H1 (cell line): ENCODE measurements around the gene USP38. TPM values are rescaled to one million over a fixed set of nuclear protein-coding genes. Genes with fewer than 3 reads are reported as not detected.

Experiments used
- CTCF ChIA-PET: fragments of 300-600 bp; sonication (Branson Sonifier 250); formaldehyde crosslinking; loops from one replicate; lab custom pipeline; 2021; ENCODE audit not compliant: partially characterized antibody; lab: Charles Lee
- POLR2A ChIA-PET: fragments of 300-600 bp; sonication (Branson Sonifier 250); formaldehyde crosslinking; loops from one replicate; lab custom pipeline; 2021; ENCODE audit warnings: inconsistent platforms; ENCODE audit not compliant: partially characterized antibody; lab: Charles Lee
- DNase-seq, 2 experiments: peaks; one replicate each; pipeline versions ENCODE4 v3.0.0 to v3.0.0-alpha.2; 2010 to 2022; ENCODE audit warnings: low spot score in 2 of 2, low read depth in 1 of 2, mixed read lengths in 1 of 2
- FAIRE-seq: peaks from 2 replicates; lab custom pipeline; 2011; peaks lifted over from hg19 to GRCh38; lab: Jason Lieb, UNC
- H2AFZ ChIP-seq: 2 replicates; pipeline ENCODE4 v1.8.1; 2012; ENCODE audit warnings: low read length, inconsistent platforms
- H2AK5ac ChIP-seq: 2 replicates; pipeline ENCODE4 v1.6.1; 2013; ENCODE audit warnings: low read depth, low read length
- H2BK120ac ChIP-seq: replicated peaks from 2 replicates; pipeline ENCODE3; 2013; ENCODE audit warnings: low read depth, low read length, inconsistent platforms
- H2BK12ac ChIP-seq: 2 replicates; pipeline ENCODE4 v1.6.1; 2013; ENCODE audit warnings: low read depth, low read length
- H2BK15ac ChIP-seq: 2 replicates; pipeline ENCODE4 v1.6.1; 2013; ENCODE audit warnings: low read length
- H2BK20ac ChIP-seq: 2 replicates; pipeline ENCODE4 v1.6.1; 2013; ENCODE audit warnings: low read length
- H2BK5ac ChIP-seq: 2 replicates; pipeline ENCODE4 v1.6.1; 2013; ENCODE audit warnings: low read depth, low read length
- H3K14ac ChIP-seq: 2 replicates; pipeline ENCODE4 v1.6.1; 2013; ENCODE audit warnings: inconsistent platforms; ENCODE audit not compliant: insufficient read length
- H3K18ac ChIP-seq: 2 replicates; pipeline ENCODE4 v1.6.1; 2013; ENCODE audit warnings: low read length; ENCODE audit errors: extremely low read depth
- H3K23ac ChIP-seq: 2 replicates; pipeline ENCODE4 v1.6.1; 2013; ENCODE audit warnings: inconsistent platforms; ENCODE audit not compliant: insufficient read length
- H3K23me2 ChIP-seq: 2 replicates; pipeline ENCODE4 v1.6.1; 2013; ENCODE audit warnings: low read depth, low read length
- H3K27ac ChIP-seq: 2 replicates; pipeline ENCODE4 v1.6.1; 2011; ENCODE audit warnings: low read depth, low read length, inconsistent platforms
- H3K27me3 ChIP-seq, 4 experiments: replicated peaks in 1 of 4; 1 replicate in 1 of 4; 2 replicates in 3 of 4; pipeline versions ENCODE4 v1.6.1 to v1.8.1; 2011 to 2013; ENCODE audit warnings: low read length in 3 of 4, mild to moderate bottlenecking in 3 of 4, inconsistent platforms in 2 of 4, mixed read lengths in 2 of 4, moderate library complexity in 1 of 4; ENCODE audit not compliant: control insufficient read depth in 3 of 4, insufficient read depth in 3 of 4; ENCODE audit errors: extremely low read depth in 1 of 4
- H3K36me3 ChIP-seq, 4 experiments: 2 replicates each; pipeline versions ENCODE4 v1.6.1 to v1.8.1; 2011 to 2013; ENCODE audit warnings: mild to moderate bottlenecking in 4 of 4, low read length in 3 of 4, moderate library complexity in 2 of 4, control low read depth in 1 of 4, inconsistent platforms in 1 of 4; ENCODE audit not compliant: insufficient read depth in 4 of 4, control insufficient read depth in 2 of 4
- H3K4ac ChIP-seq: replicated peaks from 2 replicates; pipeline ENCODE3; 2013; ENCODE audit warnings: low read length, low read depth, mixed read lengths, inconsistent platforms; ENCODE audit not compliant: insufficient read length
- H3K4me1 ChIP-seq, 4 experiments: replicated peaks in 1 of 4; 1 replicate in 1 of 4; 2 replicates in 3 of 4; pipeline versions ENCODE4 v1.6.1 to v1.8.1; 2011 to 2013; ENCODE audit warnings: low read length in 3 of 4, inconsistent platforms in 2 of 4, mixed read lengths in 1 of 4; ENCODE audit not compliant: insufficient read depth in 4 of 4, control insufficient read depth in 3 of 4
- H3K4me2 ChIP-seq, 2 experiments: 2 replicates each; pipeline versions ENCODE4 v1.6.1 to v1.8.1; 2011 to 2013; ENCODE audit warnings: low read depth in 2 of 2, low read length in 2 of 2, control low read depth in 1 of 2, inconsistent platforms in 1 of 2, mild to moderate bottlenecking in 1 of 2; ENCODE audit not compliant: insufficient read depth in 1 of 2
- H3K4me3 ChIP-seq, 4 experiments: fragments of 200-600, 300-600 bp in 1 of 4; sonication (generic), shearing (Covaris generic), sonication (Bioruptor Twin) in 1 of 4; 2 replicates each; pipeline versions ENCODE4 v1.5.1 to v1.8.1; 2011 to 2016; ENCODE audit warnings: low read length in 4 of 4, low read depth in 3 of 4, control low read depth in 2 of 4, inconsistent platforms in 2 of 4, mild to moderate bottlenecking in 2 of 4, mixed read lengths in 1 of 4, moderate library complexity in 1 of 4; ENCODE audit not compliant: insufficient read depth in 2 of 4; ENCODE audit errors: extremely low read depth in 1 of 4
- H3K56ac ChIP-seq: replicated peaks from 2 replicates; pipeline ENCODE3; 2013; ENCODE audit warnings: low read depth, mild to moderate bottlenecking, mixed read lengths, low read length, inconsistent platforms; ENCODE audit not compliant: insufficient read length
- H3K79me1 ChIP-seq: 2 replicates; pipeline ENCODE4 v1.6.1; 2013; ENCODE audit warnings: low read depth, low read length, control low read depth
- H3K79me2 ChIP-seq, 2 experiments: 2 replicates each; pipeline versions ENCODE4 v1.6.1 to v1.8.1; 2012 to 2013; ENCODE audit warnings: low read length in 2 of 2, mild to moderate bottlenecking in 2 of 2, inconsistent platforms in 1 of 2; ENCODE audit not compliant: insufficient read depth in 2 of 2, control insufficient read depth in 1 of 2
- H3K9ac ChIP-seq, 4 experiments: replicated peaks in 1 of 4; 1 replicate in 1 of 4; 2 replicates in 3 of 4; pipeline versions ENCODE4 v1.6.1 to v1.8.1; 2011 to 2013; ENCODE audit warnings: low read depth in 3 of 4, low read length in 3 of 4, control low read depth in 2 of 4, mild to moderate bottlenecking in 2 of 4, moderate library complexity in 2 of 4, inconsistent platforms in 1 of 4; ENCODE audit errors: extremely low read depth in 1 of 4
- H3K9me3 ChIP-seq, 2 experiments: 2 replicates each; pipeline versions ENCODE4 v1.6.1 to v1.8.1; 2012 to 2013; ENCODE audit warnings: mild to moderate bottlenecking in 2 of 2, moderate library complexity in 2 of 2, control low read depth in 1 of 2, inconsistent platforms in 1 of 2, low read depth in 1 of 2, low read length in 1 of 2, mixed read lengths in 1 of 2; ENCODE audit not compliant: insufficient read depth in 2 of 2
- H4K20me1 ChIP-seq, 2 experiments: replicated peaks in 1 of 2; 2 replicates each; pipeline versions ENCODE3 to v1.8.1; 2011 to 2013; ENCODE audit warnings: inconsistent platforms in 2 of 2, low read length in 2 of 2, mild to moderate bottlenecking in 1 of 2; ENCODE audit not compliant: insufficient read depth in 2 of 2, control insufficient read depth in 1 of 2
- H4K5ac ChIP-seq: 2 replicates; pipeline ENCODE4 v1.6.1; 2013; ENCODE audit warnings: low read length, low read depth, mixed read lengths, inconsistent platforms; ENCODE audit not compliant: insufficient read length
- H4K8ac ChIP-seq: 2 replicates; pipeline ENCODE4 v1.8.0; 2013; ENCODE audit warnings: mild to moderate bottlenecking, moderate library complexity, low read length, inconsistent platforms; ENCODE audit not compliant: insufficient read depth; ENCODE audit errors: extremely low read depth
- H4K91ac ChIP-seq: replicated peaks from 2 replicates; pipeline ENCODE3; 2013; ENCODE audit warnings: low read length, mixed read lengths, inconsistent platforms; ENCODE audit not compliant: insufficient read length
- BACH1 ChIP-seq: IDR thresholded peaks from 2 replicates; pipeline ENCODE4 v1.6.1; 2012; ENCODE audit warnings: low read length, improper control_type of control experiment
- HDAC2 ChIP-seq, 2 experiments: fragments of 300-600 bp in 1 of 2; sonication (generic) in 1 of 2; IDR thresholded peaks; 2 replicates each; pipeline ENCODE4 v1.6.1; 2011 to 2012; ENCODE audit warnings: low read depth in 2 of 2, low read length in 2 of 2, mild to moderate bottlenecking in 2 of 2, moderate library complexity in 2 of 2, borderline replicate concordance in 1 of 2, inconsistent platforms in 1 of 2
- HDAC6 ChIP-seq: IDR thresholded peaks from one replicate; pipeline ENCODE4 v1.7.1; 2012; ENCODE audit warnings: low read depth, mild to moderate bottlenecking, inconsistent platforms, low read length, moderate library complexity
- JUND ChIP-seq: IDR thresholded peaks from 2 replicates; pipeline ENCODE4 v1.6.1; 2011; ENCODE audit warnings: mild to moderate bottlenecking, improper control_type of control experiment, low read length
- RXRA ChIP-seq: IDR thresholded peaks from 2 replicates; pipeline ENCODE4 v1.6.1; 2011; ENCODE audit warnings: low read depth, mild to moderate bottlenecking, low read length, moderate library complexity; ENCODE audit not compliant: insufficient read depth
- TAF7 ChIP-seq: optimal IDR thresholded peaks from 2 replicates; pipeline ENCODE3; 2011; ENCODE audit warnings: low read depth, mild to moderate bottlenecking, inconsistent platforms, low read length, moderate library complexity, borderline replicate concordance
- WGBS, 2 experiments: shearing (Covaris generic) in 1 of 2; methylation state at CpG; one replicate each; pipeline versions ENCODE4 v1.1.6 to v1.1.7; 2013 to 2015; ENCODE audit warnings: low lambda C conversion rate in 2 of 2, mixed read lengths in 2 of 2, inconsistent platforms in 1 of 2, low coverage in 1 of 2, missing lambda C conversion rate in 1 of 2; ENCODE audit not compliant: insufficient replicate concordance in 2 of 2, insufficient coverage in 1 of 2, insufficient read length in 1 of 2; ENCODE audit errors: extremely low coverage in 1 of 2, missing lambda C conversion rate in 1 of 2; 5-methylcytosine and 5-hydroxymethylcytosine counted together
- polyA plus RNA-seq, 7 experiments: library from polyadenylated mRNA; depleted of rRNA in 3 of 7; stranded (reverse) in 5 of 7; unstranded in 2 of 7; fragments of >200 nt in 5 of 7; fragments of 200-250 nt in 2 of 7; gene quantifications; 1 replicate in 5 of 7; 2 replicates in 1 of 7; 4 replicates in 1 of 7; pipeline versions ENCODE4 v1.2.1 to v1.2.3, GENCODE V29; 2011 to 2013; ENCODE audit warnings: missing spikeins in 2 of 7, mixed read lengths in 2 of 7
- total RNA-seq: library from RNA; stranded (reverse); fragmentation: NEBNext Ultra II Directional; extraction: Animal tissue kit (Norgen Biotek cat#: 25700); gene quantifications from 2 replicates; pipeline ENCODE4 v1.2.1, GENCODE V29; 2021

USP38 gene
- total and polyA plus RNA-seq, 2 of the 8 experiments (the other 6 are each of a cell fraction or from before 2014, with no cell fraction given), result 3.2 to 10.5 TPM

- no peak overlapping the region for H3K9ac ChIP-seq
- H4K20me1 ChIP-seq, result no peaks in the 10 kb centered on the region
- no peak overlapping the region for H2BK5ac ChIP-seq
- H2BK15ac ChIP-seq, result no peak overlapping the region
- no peak for DNase-seq
- no peak overlapping the region for H2AFZ ChIP-seq
- H3K18ac ChIP-seq, result no peak overlapping the region
- no peaks in the 10 kb centered on the region; a peak in 1 of 7 replicates for H3K4me1 ChIP-seq
- H3K36me3 ChIP-seq, result no peaks in the 10 kb centered on the region; a peak in 1 of 8 replicates
- H3K56ac ChIP-seq, result no peak overlapping the region
- H3K9me3 ChIP-seq, result peaks cover 2 to 3% of the 10 kb centered on the region in 2 experiments; a peak in 2 of 4 replicates
- H3K23ac ChIP-seq, result no peak overlapping the region
- H3K27ac ChIP-seq, result no peak overlapping the region
- no peak for TF ChIP-seq RXRA
- no peak for TF ChIP-seq TAF7
- TF ChIP-seq HDAC6, result no peak
- TF ChIP-seq JUND, result no peak
- TF ChIP-seq BACH1, result no peak
- no peak for TF ChIP-seq HDAC2 (IDR thresholded peaks at IDR 0.05; ENCODE audit: borderline replicate concordance in 1 of 2, low read depth in 2 of 2, low read length in 2 of 2)
- H3K27me3 ChIP-seq, result no peaks in the 10 kb centered on the region
- CTCF ChIA-PET, result no interaction called here
- no peak overlapping the region for H2BK20ac ChIP-seq
- no peak overlapping the region for H3K4me2 ChIP-seq
- H3K14ac ChIP-seq, result no peak overlapping the region
- no peaks in the 10 kb centered on the region for H3K79me1 ChIP-seq
- no peak overlapping the region for H2BK12ac ChIP-seq
- no peaks in the 10 kb centered on the region for H3K23me2 ChIP-seq
- no peak overlapping the region for H3K4me3 ChIP-seq
- no peak overlapping the region for H4K8ac ChIP-seq
- H2AK5ac ChIP-seq, result no peak overlapping the region
- POLR2A ChIA-PET, result no interaction called here
- no peak overlapping the region for H2BK120ac ChIP-seq
- H4K91ac ChIP-seq, result no peak overlapping the region
- no peaks in the 10 kb centered on the region for H3K79me2 ChIP-seq
- H3K4ac ChIP-seq, result no peak overlapping the region
- whole genome bisulfite sequencing, 2 experiments, result 89% methylated on average over 4 of the region's 4 CpGs; no CpG with 5 or more reads in 1 of the 2 experiments
- H4K5ac ChIP-seq, result no peak overlapping the region
- no peak for FAIRE-seq
These were observed 62.3 kb downstream of the USP38 start for GRCh38 chr4:143246977-143247376.
